Liver (tissue), 3 donors: ENCODE measurements around the gene GGTLC1.
"Not testable (repeated sequence)": the region's sequence is repeated elsewhere in the genome, so short reads cannot be mapped to it uniquely, and the experiment has no call there.

ENCODE experiments used
- EGR1 ChIP-seq, 2 donors: IDR thresholded peaks; 2 replicates each; pipeline ENCODE4 v1.6.1; 2016 to 2018; ENCODE audit warnings: antibody characterized with exemption in 2 of 2, low read depth in 2 of 2
- JUND ChIP-seq, 2 donors: IDR thresholded peaks; 2 replicates each; pipeline ENCODE4 v1.6.1; 2016; ENCODE audit warnings: antibody characterized with exemption in 2 of 2
- MAX ChIP-seq: IDR thresholded peaks from 2 replicates; pipeline ENCODE4 v1.6.1; 2016; ENCODE audit warnings: antibody characterized with exemption
- NR2F2 ChIP-seq: IDR thresholded peaks from 2 replicates; pipeline ENCODE4 v1.6.1; 2016; ENCODE audit warnings: antibody characterized with exemption
- REST ChIP-seq: IDR thresholded peaks from 2 replicates; pipeline ENCODE4 v1.6.1; 2016; ENCODE audit warnings: antibody characterized with exemption, mild to moderate bottlenecking
- SP1 ChIP-seq: IDR thresholded peaks from 2 replicates; pipeline ENCODE4 v1.6.1; 2018; ENCODE audit warnings: antibody characterized with exemption, mild to moderate bottlenecking
- TF ChIP-seq, protein P1 (sequence below): fragments of 150-350 bp; IDR thresholded peaks from 2 replicates; pipeline ENCODE4 v1.5.1; 2017; ENCODE audit warnings: improper control_type of control experiment, low read depth, low read length; ENCODE audit not compliant: missing input control
- TF ChIP-seq, protein P2 (sequence below): IDR thresholded peaks from 2 replicates; pipeline ENCODE4 v1.6.1; 2016; ENCODE audit warnings: antibody characterized with exemption
- donor health status: healthy.
- donor health status: healthy.

GRCh38 chr20:23988966-23989365 lies 387 bp upstream of the GGTLC1 start:
- TF ChIP-seq, protein P1, sequence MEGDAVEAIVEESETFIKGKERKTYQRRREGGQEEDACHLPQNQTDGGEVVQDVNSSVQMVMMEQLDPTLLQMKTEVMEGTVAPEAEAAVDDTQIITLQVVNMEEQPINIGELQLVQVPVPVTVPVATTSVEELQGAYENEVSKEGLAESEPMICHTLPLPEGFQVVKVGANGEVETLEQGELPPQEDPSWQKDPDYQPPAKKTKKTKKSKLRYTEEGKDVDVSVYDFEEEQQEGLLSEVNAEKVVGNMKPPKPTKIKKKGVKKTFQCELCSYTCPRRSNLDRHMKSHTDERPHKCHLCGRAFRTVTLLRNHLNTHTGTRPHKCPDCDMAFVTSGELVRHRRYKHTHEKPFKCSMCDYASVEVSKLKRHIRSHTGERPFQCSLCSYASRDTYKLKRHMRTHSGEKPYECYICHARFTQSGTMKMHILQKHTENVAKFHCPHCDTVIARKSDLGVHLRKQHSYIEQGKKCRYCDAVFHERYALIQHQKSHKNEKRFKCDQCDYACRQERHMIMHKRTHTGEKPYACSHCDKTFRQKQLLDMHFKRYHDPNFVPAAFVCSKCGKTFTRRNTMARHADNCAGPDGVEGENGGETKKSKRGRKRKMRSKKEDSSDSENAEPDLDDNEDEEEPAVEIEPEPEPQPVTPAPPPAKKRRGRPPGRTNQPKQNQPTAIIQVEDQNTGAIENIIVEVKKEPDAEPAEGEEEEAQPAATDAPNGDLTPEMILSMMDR, result not testable (repeated sequence)
- TF ChIP-seq SP1; REST; JUND (IDR thresholded peaks at IDR 0.05); MAX; EGR1 (IDR thresholded peaks at IDR 0.05; ENCODE audit: low read depth in 2 of 2); NR2F2: not testable (repeated sequence)
- TF ChIP-seq, protein P2, sequence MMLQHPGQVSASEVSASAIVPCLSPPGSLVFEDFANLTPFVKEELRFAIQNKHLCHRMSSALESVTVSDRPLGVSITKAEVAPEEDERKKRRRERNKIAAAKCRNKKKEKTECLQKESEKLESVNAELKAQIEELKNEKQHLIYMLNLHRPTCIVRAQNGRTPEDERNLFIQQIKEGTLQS, result not testable (repeated sequence)
